HUDEP-2 (cell line): ENCODE measurements around the gene GTPBP6.

Source experiments
- DNase-seq, 76 experiments: peaks; one replicate each; lab custom pipeline; 2025; ENCODE audit not compliant: unreplicated experiment in 76 of 76; lab: John Stamatoyannopoulos, UW

Gene GTPBP6

GRCh38 chrX:318739-319578 is at the start of gene GTPBP6:
GTPBP6 (minus strand) TSS chrX:318796; CDS start chrX:318787, 9 bp downstream.
- no peak for DNase-seq

GRCh38 chrX:367866-368265 is 49.3 kb upstream of the GTPBP6 start:
- no peak for DNase-seq

GRCh38 chrX:367349-367748 is 48.8 kb upstream of the GTPBP6 start:
- no peak for DNase-seq

- no peak for DNase-seq
Observed at GRCh38 chrX:363621-364375, 45.2 kb upstream of the GTPBP6 start.

GRCh38 chrX:362937-363620 is 44.5 kb upstream of the GTPBP6 start:
- no peak for DNase-seq

GRCh38 chrX:362351-362750 is 43.8 kb upstream of the GTPBP6 start:
- no peak for DNase-seq

- no peak for DNase-seq
Observed at GRCh38 chrX:361231-362145, 42.9 kb upstream of the GTPBP6 start.

- no peak for DNase-seq
Observed at GRCh38 chrX:360496-361150, 42.0 kb upstream of the GTPBP6 start.

GRCh38 chrX:358651-359143 is 40.1 kb upstream of the GTPBP6 start:
- DNase-seq = no peak

- DNase-seq = no peak
Observed at GRCh38 chrX:357693-358471, 39.3 kb upstream of the GTPBP6 start.

- peak in 1 of 76 experiments; percentile 1 for DNase-seq
Observed at GRCh38 chrX:357035-357692, 38.6 kb upstream of the GTPBP6 start.

GRCh38 chrX:356385-357034 is 37.9 kb upstream of the GTPBP6 start:
- DNase-seq = no peak

- no peak for DNase-seq
Observed at GRCh38 chrX:355329-356050, 36.9 kb upstream of the GTPBP6 start.

GRCh38 chrX:353566-354535 is 35.3 kb upstream of the GTPBP6 start:
- no peak for DNase-seq

GRCh38 chrX:352582-353314 is 34.2 kb upstream of the GTPBP6 start:
- DNase-seq = no peak
